ENCODE results near the gene LAMP5.

Gene LAMP5, protein sequence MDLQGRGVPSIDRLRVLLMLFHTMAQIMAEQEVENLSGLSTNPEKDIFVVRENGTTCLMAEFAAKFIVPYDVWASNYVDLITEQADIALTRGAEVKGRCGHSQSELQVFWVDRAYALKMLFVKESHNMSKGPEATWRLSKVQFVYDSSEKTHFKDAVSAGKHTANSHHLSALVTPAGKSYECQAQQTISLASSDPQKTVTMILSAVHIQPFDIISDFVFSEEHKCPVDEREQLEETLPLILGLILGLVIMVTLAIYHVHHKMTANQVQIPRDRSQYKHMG

DNA sequence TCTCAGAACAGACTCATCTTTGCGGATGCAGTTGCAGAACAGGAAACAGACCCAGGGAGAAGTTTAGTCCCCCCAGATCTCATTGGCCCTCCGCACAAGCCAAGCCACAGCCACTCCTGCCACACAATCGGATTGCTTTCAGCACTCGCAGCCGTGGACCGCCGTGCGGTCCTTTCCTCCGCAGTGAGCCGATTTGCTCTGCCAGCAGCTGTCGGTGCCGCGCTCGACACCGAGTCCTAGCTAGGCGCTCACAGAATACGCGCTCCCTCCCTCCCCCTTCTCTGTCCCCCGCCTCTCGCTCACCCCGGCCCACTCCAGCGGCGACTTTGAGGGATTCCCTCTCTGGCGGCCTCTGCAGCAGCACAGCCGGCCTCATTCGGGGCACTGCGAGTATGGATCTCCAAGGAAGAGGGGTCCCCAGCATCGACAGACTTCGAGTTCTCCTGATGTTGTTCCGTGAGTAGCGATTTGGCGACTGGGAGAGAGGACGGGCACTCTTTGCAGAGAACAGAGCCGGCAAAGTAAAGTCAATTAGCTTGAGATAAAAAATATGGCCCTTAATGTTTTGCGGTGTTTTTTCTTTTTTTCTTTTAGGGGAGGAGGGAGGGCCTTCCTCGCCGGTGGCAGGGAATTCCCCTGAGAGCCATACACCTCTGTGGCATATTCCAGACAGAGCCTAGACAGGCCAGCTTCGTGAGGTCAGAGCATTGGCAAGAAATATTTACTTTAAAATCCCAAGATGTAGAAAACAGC lies at the start of gene LAMP5:
Gene LAMP5 (plus strand): TSS at position 130 of the 753 bp plus-strand sequence. CDS start 263 bp downstream, at position 393.
- in situ Hi-C loops (cut with HindIII; ENCODE audit: low sequenced_read_pairs): no loop called here

GRCh38 chr20:9467995-9468394 lies 46.4 kb upstream of the LAMP5 start:
- in situ Hi-C loops (cut with HindIII; ENCODE audit: low sequenced_read_pairs): no loop called here

- in situ Hi-C loops (cut with HindIII; ENCODE audit: low sequenced_read_pairs): no loop called here
Measured at GRCh38 chr20:9474835-9475415, 39.5 kb upstream of the LAMP5 start.

GRCh38 chr20:9475456-9475855 lies 38.9 kb upstream of the LAMP5 start:
- in situ Hi-C loops (cut with HindIII; ENCODE audit: low sequenced_read_pairs): no loop called here

- in situ Hi-C loops (cut with HindIII; ENCODE audit: low sequenced_read_pairs): no loop called here
Measured at GRCh38 chr20:9476174-9476573, 38.2 kb upstream of the LAMP5 start.

- in situ Hi-C loops (cut with HindIII; ENCODE audit: low sequenced_read_pairs): no loop called here
Measured at GRCh38 chr20:9476637-9477036, 37.8 kb upstream of the LAMP5 start.

GRCh38 chr20:9478771-9479170 lies 35.6 kb upstream of the LAMP5 start:
- in situ Hi-C loops (cut with HindIII; ENCODE audit: low sequenced_read_pairs): no loop called here

GRCh38 chr20:9480066-9480465 lies 34.3 kb upstream of the LAMP5 start:
- in situ Hi-C loops (cut with HindIII; ENCODE audit: low sequenced_read_pairs): no loop called here

- in situ Hi-C loops (cut with HindIII; ENCODE audit: low sequenced_read_pairs): no loop called here
Measured at GRCh38 chr20:9482180-9482579, 32.2 kb upstream of the LAMP5 start.

- in situ Hi-C loops (cut with HindIII; ENCODE audit: low sequenced_read_pairs): no loop called here
Measured at GRCh38 chr20:9483131-9483530, 31.3 kb upstream of the LAMP5 start.

GRCh38 chr20:9485614-9486340 lies 28.6 kb upstream of the LAMP5 start:
- in situ Hi-C loops (cut with HindIII; ENCODE audit: low sequenced_read_pairs): no loop called here

- in situ Hi-C loops (cut with HindIII; ENCODE audit: low sequenced_read_pairs): no loop called here
Measured at GRCh38 chr20:9487231-9487630, 27.2 kb upstream of the LAMP5 start.

- in situ Hi-C loops (cut with HindIII; ENCODE audit: low sequenced_read_pairs): no loop called here
Measured at GRCh38 chr20:9488063-9488462, 26.3 kb upstream of the LAMP5 start.

DNA sequence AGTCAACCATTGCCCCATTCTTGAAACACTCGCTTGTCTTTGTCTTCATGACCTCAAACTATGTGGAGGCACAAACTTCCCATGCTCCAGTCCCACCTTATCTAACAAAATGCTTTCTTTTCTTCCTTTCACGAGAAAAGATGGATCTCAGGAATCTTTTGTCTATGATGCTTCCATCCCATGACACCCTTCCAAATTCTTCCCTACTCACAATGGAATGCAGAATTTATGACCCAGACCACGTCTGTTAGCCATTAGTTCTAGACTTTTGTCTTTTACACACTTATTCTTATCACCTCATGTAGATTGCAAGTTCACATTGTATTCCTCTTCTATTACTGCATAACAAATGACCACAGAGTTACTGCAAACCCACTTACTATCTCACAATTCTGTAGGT lies 24.2 kb upstream of the LAMP5 start:
- in situ Hi-C loops (cut with HindIII; ENCODE audit: low sequenced_read_pairs): no loop called here

- in situ Hi-C loops (cut with HindIII; ENCODE audit: low sequenced_read_pairs): no loop called here
Measured at GRCh38 chr20:9490631-9491030, 23.8 kb upstream of the LAMP5 start.

DNA sequence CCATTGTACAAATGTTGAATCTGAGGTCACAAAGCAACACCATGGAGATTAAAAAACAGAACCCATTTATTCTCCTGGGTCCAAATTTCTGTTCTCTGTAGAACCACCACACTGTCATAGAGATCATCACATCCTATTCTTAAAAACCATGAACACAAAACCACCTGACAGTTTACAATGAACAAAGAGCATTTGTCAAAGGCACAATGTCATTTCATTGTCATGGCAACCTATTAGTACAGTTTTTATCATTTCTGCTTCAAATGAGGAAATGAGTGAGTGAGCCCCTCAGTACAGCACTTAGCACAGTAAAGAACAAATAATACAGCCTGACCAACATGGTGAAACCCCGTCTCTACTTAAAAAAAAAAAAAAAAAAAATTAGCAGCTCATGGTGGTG lies 23.1 kb upstream of the LAMP5 start:
- in situ Hi-C loops (cut with HindIII; ENCODE audit: low sequenced_read_pairs): no loop called here

- in situ Hi-C loops (cut with HindIII; ENCODE audit: low sequenced_read_pairs): no loop called here
Measured at GRCh38 chr20:9492067-9492466, 22.3 kb upstream of the LAMP5 start.

DNA sequence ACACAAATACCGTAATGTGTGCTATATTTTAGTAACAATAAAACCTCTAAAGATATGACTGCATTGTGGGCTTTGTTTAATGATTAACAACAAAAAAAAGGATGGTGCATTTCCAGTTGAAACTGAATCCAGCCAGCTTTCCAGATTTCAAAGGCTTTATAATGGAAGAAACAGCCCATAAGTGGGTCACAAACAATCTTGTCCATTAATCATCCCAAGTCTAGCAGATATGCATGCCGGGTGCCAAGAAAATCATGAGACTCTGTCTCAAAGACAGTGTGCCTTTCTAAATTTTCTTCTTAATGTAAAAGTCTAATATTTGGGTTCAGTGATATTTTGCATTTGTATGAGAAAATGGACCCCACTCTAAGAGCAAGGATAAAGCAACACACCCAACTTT lies 20.6 kb upstream of the LAMP5 start:
- in situ Hi-C loops (cut with HindIII; ENCODE audit: low sequenced_read_pairs): no loop called here

DNA sequence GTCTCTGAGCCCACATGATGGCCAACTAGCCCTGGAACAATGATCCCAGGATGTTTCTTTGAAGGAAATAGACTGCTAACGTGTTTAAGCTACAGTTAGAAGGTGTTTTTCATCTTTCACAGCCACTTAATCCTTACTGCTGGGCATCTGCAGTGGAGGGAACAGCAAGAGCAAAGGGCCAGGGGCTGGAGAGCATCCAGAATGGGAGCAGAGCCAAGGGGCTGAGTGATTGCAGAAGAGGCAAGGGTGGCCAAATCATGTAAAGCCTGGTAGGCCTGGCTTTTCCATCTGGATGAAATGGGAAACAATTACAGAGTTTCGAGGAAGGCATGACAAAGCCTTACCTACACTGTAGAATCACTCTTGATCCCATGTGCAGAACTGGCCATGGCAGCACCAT lies 18.7 kb upstream of the LAMP5 start:
- in situ Hi-C loops (cut with HindIII; ENCODE audit: low sequenced_read_pairs): no loop called here

DNA sequence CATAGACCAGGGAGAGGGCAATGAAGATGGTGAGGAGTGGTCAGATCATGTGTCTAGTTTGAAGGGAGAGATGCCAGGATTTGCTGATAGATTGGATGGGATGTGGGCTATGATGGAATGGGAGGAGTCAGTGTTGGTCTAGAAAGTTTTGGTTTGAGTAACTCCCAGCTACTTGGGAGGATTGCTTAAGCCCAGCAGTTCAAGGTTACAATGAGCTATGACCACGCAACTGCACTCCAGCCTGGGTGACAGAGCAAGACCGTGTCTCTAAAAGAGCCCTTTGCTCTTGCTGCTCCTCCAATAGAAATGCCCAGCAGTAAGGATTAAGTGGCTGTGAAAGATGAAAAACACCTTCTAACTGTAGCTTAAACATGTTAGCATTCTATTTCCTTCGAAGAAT lies 18.2 kb upstream of the LAMP5 start:
- in situ Hi-C loops (cut with HindIII; ENCODE audit: low sequenced_read_pairs): no loop called here

GRCh38 chr20:9498322-9498721 lies 16.1 kb upstream of the LAMP5 start:
- in situ Hi-C loops (cut with HindIII; ENCODE audit: low sequenced_read_pairs): no loop called here
